Embryonic facial prominence (tissue), 1 donor: ENCODE results near the gene PTPRK.

Experiments
- DNase-seq: peaks from one replicate; pipeline ENCODE4 v3.0.0-alpha.2; 2016; ENCODE audit errors: extremely low spot score

PTPRK gene

GRCh38 chr6:128520436-128521281 lies at the start of gene PTPRK:
Gene PTPRK (minus strand): TSS chr6:128520599. CDS start chr6:128520358, 241 bp downstream.
- peak; percentile 82 for DNase-seq

- DNase-seq = no peak
These were observed 46.6 kb upstream of the PTPRK start for GRCh38 chr6:128567029-128567428.

- DNase-seq = no peak
These were observed 40.6 kb upstream of the PTPRK start for GRCh38 chr6:128560966-128561365.

- DNase-seq = no peak
These were observed 38.5 kb upstream of the PTPRK start for GRCh38 chr6:128558924-128559323.

GRCh38 chr6:128558021-128558420 lies 37.6 kb upstream of the PTPRK start:
- DNase-seq = no peak

- DNase-seq = no peak
These were observed 36.7 kb upstream of the PTPRK start for GRCh38 chr6:128557081-128557480.

GRCh38 chr6:128554302-128554701 lies 33.9 kb upstream of the PTPRK start:
- DNase-seq = no peak

- no peak for DNase-seq
These were observed 20.9 kb upstream of the PTPRK start for GRCh38 chr6:128541261-128541660.

GRCh38 chr6:128538763-128539162 lies 18.4 kb upstream of the PTPRK start:
- no peak for DNase-seq

GRCh38 chr6:128532827-128533226 lies 12.4 kb upstream of the PTPRK start:
- DNase-seq = no peak

- DNase-seq = no peak
These were observed 11.7 kb upstream of the PTPRK start for GRCh38 chr6:128532136-128532535.

GRCh38 chr6:128531696-128532095 lies 11.3 kb upstream of the PTPRK start:
- DNase-seq = no peak

GRCh38 chr6:128528241-128528640 lies 7.8 kb upstream of the PTPRK start:
- DNase-seq = no peak

GRCh38 chr6:128527375-128527774 lies 7.0 kb upstream of the PTPRK start:
- no peak for DNase-seq

- no peak for DNase-seq
These were observed 5.9 kb upstream of the PTPRK start for GRCh38 chr6:128526152-128526914.

- DNase-seq = no peak
These were observed 5.0 kb upstream of the PTPRK start for GRCh38 chr6:128525406-128525805.

GRCh38 chr6:128521282-128521632 lies 858 bp upstream of the PTPRK start:
- no peak for DNase-seq

GRCh38 chr6:128519931-128520435 lies 416 bp downstream of the PTPRK start:
- DNase-seq = peak; percentile 36

GRCh38 chr6:128519132-128519930 lies 1.1 kb downstream of the PTPRK start:
- no peak for DNase-seq

GRCh38 chr6:128518434-128519131 lies 1.8 kb downstream of the PTPRK start:
- no peak for DNase-seq

GRCh38 chr6:128517124-128517523 lies 3.3 kb downstream of the PTPRK start:
- no peak for DNase-seq
